ENCODE measurements around the gene SKOR2.

DNA sequence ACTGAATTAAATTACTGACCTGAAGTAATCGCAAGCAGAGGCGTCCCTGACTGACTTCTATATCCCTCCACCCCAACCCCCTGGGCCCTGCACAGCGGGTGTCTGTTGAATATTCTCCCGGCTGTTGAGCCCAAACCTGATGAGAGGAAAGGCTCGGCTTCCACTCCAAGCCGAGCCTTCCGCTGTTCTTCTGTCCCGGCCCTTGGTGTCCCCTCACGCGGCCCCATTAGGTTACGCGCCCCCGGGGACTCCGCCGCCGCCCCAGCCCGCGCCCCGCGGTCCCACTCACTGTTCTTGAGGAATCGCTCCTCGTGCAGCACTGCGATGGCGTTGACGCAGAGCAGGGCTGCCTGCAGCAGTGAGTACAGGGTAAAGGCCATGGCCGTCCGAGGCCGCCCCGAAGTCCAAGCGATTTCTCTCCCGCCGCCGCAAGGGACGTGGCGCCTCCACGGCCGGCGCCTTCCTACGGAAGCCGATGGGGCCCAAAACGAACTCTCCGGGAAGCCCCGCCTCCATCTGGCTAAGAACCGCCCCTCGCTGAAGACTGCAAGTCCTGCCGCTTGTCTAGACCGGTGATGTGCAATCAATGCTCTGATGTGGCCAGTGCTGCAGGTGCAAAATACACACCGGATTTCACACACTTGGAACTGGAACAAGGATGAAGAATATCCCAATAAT is 75.4 kb downstream of the SKOR2 start, which contains the start of gene IER3IP1:
- TF ChIP-seq, protein P1, sequence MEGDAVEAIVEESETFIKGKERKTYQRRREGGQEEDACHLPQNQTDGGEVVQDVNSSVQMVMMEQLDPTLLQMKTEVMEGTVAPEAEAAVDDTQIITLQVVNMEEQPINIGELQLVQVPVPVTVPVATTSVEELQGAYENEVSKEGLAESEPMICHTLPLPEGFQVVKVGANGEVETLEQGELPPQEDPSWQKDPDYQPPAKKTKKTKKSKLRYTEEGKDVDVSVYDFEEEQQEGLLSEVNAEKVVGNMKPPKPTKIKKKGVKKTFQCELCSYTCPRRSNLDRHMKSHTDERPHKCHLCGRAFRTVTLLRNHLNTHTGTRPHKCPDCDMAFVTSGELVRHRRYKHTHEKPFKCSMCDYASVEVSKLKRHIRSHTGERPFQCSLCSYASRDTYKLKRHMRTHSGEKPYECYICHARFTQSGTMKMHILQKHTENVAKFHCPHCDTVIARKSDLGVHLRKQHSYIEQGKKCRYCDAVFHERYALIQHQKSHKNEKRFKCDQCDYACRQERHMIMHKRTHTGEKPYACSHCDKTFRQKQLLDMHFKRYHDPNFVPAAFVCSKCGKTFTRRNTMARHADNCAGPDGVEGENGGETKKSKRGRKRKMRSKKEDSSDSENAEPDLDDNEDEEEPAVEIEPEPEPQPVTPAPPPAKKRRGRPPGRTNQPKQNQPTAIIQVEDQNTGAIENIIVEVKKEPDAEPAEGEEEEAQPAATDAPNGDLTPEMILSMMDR (IDR thresholded peaks at IDR 0.05), result peak in 1 of 6 experiments; percentile 17
- TF ChIP-seq POLR2A (IDR thresholded peaks at IDR 0.05), result peak in 1 of 2 donors; percentile 57

All from Peyer's patch (tissue), 4 donors.